ENCODE results near the gene MMD.
"Not testable (repeated sequence)": the region's sequence is repeated elsewhere in the genome, so short reads cannot be mapped to it uniquely, and the experiment has no call there.

The MMD gene

GRCh38 chr17:55413825-55414489, 7.7 kb downstream of the MMD start:
- TF ChIP-seq TAF1 (IDR thresholded peaks at IDR 0.05; ENCODE audit: low read depth, low read length) (no peak), SPI1 (IDR thresholded peaks at IDR 0.05; ENCODE audit: low read depth, low read length) (no peak), PAX5 (IDR thresholded peaks at IDR 0.05; ENCODE audit: insufficient read depth, low read length, severe bottlenecking) (no peak), POU2F2 (IDR thresholded peaks at IDR 0.05; ENCODE audit: low read depth, low read length) (no peak), POLR2A (IDR thresholded peaks at IDR 0.05; ENCODE audit: low read depth, low read length) (no peak), POLR2AphosphoS5 (IDR thresholded peaks at IDR 0.05; ENCODE audit: low read depth, low read length) (no peak)
- FAIRE-seq (peak; percentile 59), DNase-seq (ENCODE audit: insufficient read length, low spot score) (no peak)

- no peak for TF ChIP-seq POU2F2 (IDR thresholded peaks at IDR 0.05; ENCODE audit: low read depth, low read length)
- TF ChIP-seq TAF1 (IDR thresholded peaks at IDR 0.05; ENCODE audit: low read depth, low read length) = no peak
- no peak for TF ChIP-seq POLR2A (IDR thresholded peaks at IDR 0.05; ENCODE audit: low read depth, low read length)
- TF ChIP-seq SPI1 (IDR thresholded peaks at IDR 0.05; ENCODE audit: low read depth, low read length) = no peak
- no peak for TF ChIP-seq PAX5 (IDR thresholded peaks at IDR 0.05; ENCODE audit: insufficient read depth, low read length, severe bottlenecking)
- TF ChIP-seq POLR2AphosphoS5 (IDR thresholded peaks at IDR 0.05; ENCODE audit: low read depth, low read length) = no peak
- DNase-seq (ENCODE audit: insufficient read length, low spot score) = no peak
- no peak for FAIRE-seq
Measured at GRCh38 chr17:55411463-55411855, 10.2 kb downstream of the MMD start.

DNA sequence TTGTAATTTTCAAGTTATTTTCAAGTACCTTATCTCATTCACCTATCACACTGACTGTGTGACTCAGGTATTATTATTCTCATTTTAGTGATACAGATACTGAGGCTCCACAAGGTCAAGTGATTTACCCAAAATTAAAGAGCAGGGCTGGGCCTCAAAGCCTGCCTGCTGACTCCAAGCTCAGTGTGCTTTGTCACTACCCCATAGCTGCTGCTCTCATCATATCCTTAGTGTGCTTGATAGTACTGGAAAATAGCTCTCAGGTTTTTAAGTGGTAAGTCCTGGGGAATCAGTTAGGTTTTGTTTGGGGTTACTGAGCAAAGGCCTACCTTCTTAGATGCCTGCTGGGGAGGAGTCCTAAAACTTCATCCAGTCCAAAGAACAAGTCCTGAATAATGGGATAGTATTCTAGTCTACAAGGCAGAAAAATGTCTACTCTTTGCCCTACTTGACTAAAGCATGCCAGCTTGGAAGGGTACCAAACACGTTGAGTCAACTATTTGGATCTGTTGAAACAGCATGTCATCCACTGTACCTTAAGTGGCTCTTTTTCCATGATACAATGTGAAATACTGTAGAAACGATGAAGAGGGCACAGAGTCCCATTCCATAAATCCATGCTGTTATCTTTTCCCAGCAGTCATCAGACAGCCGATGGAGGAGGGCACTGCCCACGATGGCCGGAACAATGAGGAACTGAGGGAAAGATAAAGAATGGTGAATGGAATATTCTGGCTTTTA, 10.7 kb downstream of the MMD start:
- no peak for TF ChIP-seq POLR2A (IDR thresholded peaks at IDR 0.05; ENCODE audit: low read depth, low read length)
- TF ChIP-seq TAF1 (IDR thresholded peaks at IDR 0.05; ENCODE audit: low read depth, low read length) = no peak
- no peak for TF ChIP-seq PAX5 (IDR thresholded peaks at IDR 0.05; ENCODE audit: insufficient read depth, low read length, severe bottlenecking)
- no peak for TF ChIP-seq SPI1 (IDR thresholded peaks at IDR 0.05; ENCODE audit: low read depth, low read length)
- TF ChIP-seq POU2F2 (IDR thresholded peaks at IDR 0.05; ENCODE audit: low read depth, low read length) = no peak
- no peak for TF ChIP-seq POLR2AphosphoS5 (IDR thresholded peaks at IDR 0.05; ENCODE audit: low read depth, low read length)
- FAIRE-seq = no peak
- no peak for DNase-seq (ENCODE audit: insufficient read length, low spot score)

DNA sequence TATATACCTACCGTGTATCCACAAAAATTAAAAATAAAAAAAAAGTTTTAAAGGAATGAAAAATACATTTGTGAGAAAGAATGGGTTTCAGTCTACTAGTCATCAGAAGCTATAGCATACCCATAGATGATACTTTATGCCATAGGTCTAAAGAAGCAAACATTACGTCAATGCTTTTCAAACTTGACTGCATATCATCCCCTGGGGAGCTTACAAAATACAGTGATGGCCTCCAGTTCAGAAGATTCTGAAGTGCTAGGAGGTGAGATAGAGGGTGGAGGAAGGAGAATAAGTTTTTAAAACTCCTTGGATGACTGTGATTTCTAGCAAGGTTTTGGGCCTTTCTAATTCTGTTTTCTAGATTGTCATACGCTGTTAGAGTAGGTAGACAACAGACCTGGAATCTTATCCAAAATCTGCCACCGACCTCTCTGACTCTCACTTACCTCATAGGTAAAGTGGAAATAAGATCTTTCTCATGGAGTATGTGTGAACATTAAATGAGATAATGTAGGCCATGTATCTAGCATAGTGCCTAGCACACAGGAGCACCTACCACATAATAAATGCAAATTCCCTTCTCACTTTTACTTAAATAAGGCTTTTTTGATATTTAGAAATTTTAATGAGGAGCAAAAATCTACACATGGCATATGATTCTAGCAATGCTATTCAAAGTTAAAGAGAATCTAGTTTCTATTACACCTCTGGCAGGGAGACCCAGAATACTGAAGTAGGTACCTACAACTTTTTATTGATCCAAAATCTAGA, 12.4 kb downstream of the MMD start:
- DNase-seq (ENCODE audit: insufficient read length, low spot score) (no peak), FAIRE-seq (no peak)
- TF ChIP-seq POLR2A (IDR thresholded peaks at IDR 0.05; ENCODE audit: low read depth, low read length) (no peak), SPI1 (IDR thresholded peaks at IDR 0.05; ENCODE audit: low read depth, low read length) (no peak), TAF1 (IDR thresholded peaks at IDR 0.05; ENCODE audit: low read depth, low read length) (no peak), POLR2AphosphoS5 (IDR thresholded peaks at IDR 0.05; ENCODE audit: low read depth, low read length) (no peak), PAX5 (IDR thresholded peaks at IDR 0.05; ENCODE audit: insufficient read depth, low read length, severe bottlenecking) (no peak), POU2F2 (IDR thresholded peaks at IDR 0.05; ENCODE audit: low read depth, low read length) (no peak)

- TF ChIP-seq PAX5 (IDR thresholded peaks at IDR 0.05; ENCODE audit: insufficient read depth, low read length, severe bottlenecking) = no peak
- TF ChIP-seq POLR2A (IDR thresholded peaks at IDR 0.05; ENCODE audit: low read depth, low read length) = no peak
- TF ChIP-seq POU2F2 (IDR thresholded peaks at IDR 0.05; ENCODE audit: low read depth, low read length) = no peak
- TF ChIP-seq POLR2AphosphoS5 (IDR thresholded peaks at IDR 0.05; ENCODE audit: low read depth, low read length) = no peak
- no peak for TF ChIP-seq SPI1 (IDR thresholded peaks at IDR 0.05; ENCODE audit: low read depth, low read length)
- TF ChIP-seq TAF1 (IDR thresholded peaks at IDR 0.05; ENCODE audit: low read depth, low read length) = no peak
- DNase-seq (ENCODE audit: insufficient read length, low spot score) = no peak
- FAIRE-seq = no peak
Measured at GRCh38 chr17:55407641-55408566, 13.7 kb downstream of the MMD start.

- TF ChIP-seq POLR2A (IDR thresholded peaks at IDR 0.05; ENCODE audit: low read depth, low read length) (no peak), TAF1 (IDR thresholded peaks at IDR 0.05; ENCODE audit: low read depth, low read length) (no peak), POLR2AphosphoS5 (IDR thresholded peaks at IDR 0.05; ENCODE audit: low read depth, low read length) (no peak), SPI1 (IDR thresholded peaks at IDR 0.05; ENCODE audit: low read depth, low read length) (no peak), POU2F2 (IDR thresholded peaks at IDR 0.05; ENCODE audit: low read depth, low read length) (no peak), PAX5 (IDR thresholded peaks at IDR 0.05; ENCODE audit: insufficient read depth, low read length, severe bottlenecking) (no peak)
- FAIRE-seq = no peak
- DNase-seq (ENCODE audit: insufficient read length, low spot score) = no peak
Measured at GRCh38 chr17:55405600-55405999, 16.0 kb downstream of the MMD start.

GRCh38 chr17:55404197-55404596, 17.4 kb downstream of the MMD start:
- not testable (repeated sequence) for FAIRE-seq; DNase-seq (ENCODE audit: insufficient read length, low spot score)

DNA sequence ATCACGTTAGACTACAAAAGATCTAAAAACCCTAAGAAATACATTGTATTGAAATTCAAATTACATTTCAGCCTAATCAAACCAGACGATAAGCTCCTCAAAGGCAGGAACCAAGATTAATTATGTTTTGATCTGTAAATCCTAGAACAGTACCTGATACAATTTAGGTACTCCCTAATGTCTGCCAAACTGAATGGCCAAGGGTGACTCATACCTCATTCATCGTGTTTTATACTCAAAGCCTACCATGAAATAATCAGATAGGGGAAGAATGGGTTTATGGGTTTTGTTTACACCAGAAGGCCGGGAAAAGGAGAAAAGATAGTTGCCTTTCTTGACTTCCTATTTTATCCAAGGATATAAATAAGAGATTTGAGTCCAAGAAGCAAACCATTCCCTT, 19.3 kb downstream of the MMD start:
- FAIRE-seq = no peak
- DNase-seq (ENCODE audit: insufficient read length, low spot score) = no peak
- no peak for TF ChIP-seq PAX5 (IDR thresholded peaks at IDR 0.05; ENCODE audit: insufficient read depth, low read length, severe bottlenecking)
- no peak for TF ChIP-seq POU2F2 (IDR thresholded peaks at IDR 0.05; ENCODE audit: low read depth, low read length)
- TF ChIP-seq POLR2AphosphoS5 (IDR thresholded peaks at IDR 0.05; ENCODE audit: low read depth, low read length) = no peak
- no peak for TF ChIP-seq SPI1 (IDR thresholded peaks at IDR 0.05; ENCODE audit: low read depth, low read length)
- TF ChIP-seq TAF1 (IDR thresholded peaks at IDR 0.05; ENCODE audit: low read depth, low read length) = no peak
